Calu3 (cell line): ENCODE measurements around the gene FGD5. TPM values are rescaled to one million over a fixed set of nuclear protein-coding genes. Genes with fewer than 3 reads are reported as not detected.

Experiments used
- BruUV-seq: library from RNA; stranded (reverse); fragments of 400-500 nt; replicated peaks from 2 replicates; lab custom pipeline; 2021; lab: Mats Ljungman, UMichigan
- CTCF ChIA-PET: fragments of 300-600 bp; sonication (Branson Sonifier 250); formaldehyde crosslinking; loops from one replicate; lab custom pipeline; 2022; ENCODE audit warnings: antibody characterized with exemption; lab: Charles Lee
- DNase-seq: peaks from one replicate; pipeline ENCODE4 v3.0.0; 2022
- H3K27ac Mint-ChIP-seq: one replicate; pipeline ENCODE4 v1.8.0; 2022; ENCODE audit warnings: mixed read lengths; ENCODE audit not compliant: unreplicated experiment
- H3K27me3 Mint-ChIP-seq: one replicate; pipeline ENCODE4 v1.8.0; 2022; ENCODE audit warnings: mixed read lengths; ENCODE audit not compliant: unreplicated experiment
- H3K36me3 Mint-ChIP-seq: one replicate; pipeline ENCODE4 v1.8.0; 2022; ENCODE audit warnings: mild to moderate bottlenecking, moderate library complexity, mixed read lengths; ENCODE audit not compliant: insufficient read depth, unreplicated experiment
- H3K4me1 Mint-ChIP-seq: one replicate; pipeline ENCODE4 v1.8.0; 2022; ENCODE audit warnings: mild to moderate bottlenecking, low read depth, mixed read lengths; ENCODE audit not compliant: unreplicated experiment
- H3K4me3 Mint-ChIP-seq: one replicate; pipeline ENCODE4 v1.8.0; 2022; ENCODE audit warnings: mild to moderate bottlenecking, low read depth, moderate library complexity, mixed read lengths; ENCODE audit not compliant: unreplicated experiment
- H3K9me3 Mint-ChIP-seq: one replicate; pipeline ENCODE4 v1.8.0; 2022; ENCODE audit warnings: low read depth, mixed read lengths; ENCODE audit not compliant: unreplicated experiment
- intact Hi-C: fragments of 100-400 bp; cut with micrococcal nuclease; formaldehyde crosslinking; loops from one replicate; pipeline ENCODE4 v1.10.0; 2022; ENCODE audit not compliant: unreplicated experiment
- total RNA-seq: library from RNA; stranded (reverse); gene quantifications from 2 replicates; pipeline ENCODE4 v1.2.3, GENCODE V29; 2022
- TF ChIP-seq, protein P1 (sequence below): fragments of 200-600 bp; IDR thresholded peaks from one replicate; pipeline ENCODE4 v1.8.0; 2022; ENCODE audit warnings: antibody characterized with exemption; ENCODE audit not compliant: unreplicated experiment

Gene FGD5
- total RNA-seq, 1 experiment from 2014 or later: not detected

DNA sequence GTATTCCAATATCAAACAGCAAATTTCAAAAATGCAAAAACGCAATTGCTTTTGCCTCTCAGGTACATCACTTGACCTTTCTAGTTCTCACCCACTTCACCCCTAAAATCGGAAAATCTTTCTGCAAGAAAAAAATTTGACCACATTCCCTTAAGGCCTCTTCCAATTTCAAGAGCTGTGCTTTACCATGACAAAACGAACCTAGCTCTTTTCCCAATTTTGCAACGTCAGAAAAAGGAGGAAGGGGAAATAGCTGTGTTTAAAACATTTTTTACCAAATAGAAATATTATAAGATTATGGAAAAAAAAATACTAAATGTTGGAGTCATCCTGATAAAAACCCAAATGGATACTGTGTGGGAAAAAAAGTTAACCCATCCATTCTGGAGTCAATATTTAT, 127.5 kb downstream of the FGD5 start:
- peaks cover 51% of the 10 kb centered on the region for H3K4me1 Mint-ChIP-seq
- TF ChIP-seq, protein P1, sequence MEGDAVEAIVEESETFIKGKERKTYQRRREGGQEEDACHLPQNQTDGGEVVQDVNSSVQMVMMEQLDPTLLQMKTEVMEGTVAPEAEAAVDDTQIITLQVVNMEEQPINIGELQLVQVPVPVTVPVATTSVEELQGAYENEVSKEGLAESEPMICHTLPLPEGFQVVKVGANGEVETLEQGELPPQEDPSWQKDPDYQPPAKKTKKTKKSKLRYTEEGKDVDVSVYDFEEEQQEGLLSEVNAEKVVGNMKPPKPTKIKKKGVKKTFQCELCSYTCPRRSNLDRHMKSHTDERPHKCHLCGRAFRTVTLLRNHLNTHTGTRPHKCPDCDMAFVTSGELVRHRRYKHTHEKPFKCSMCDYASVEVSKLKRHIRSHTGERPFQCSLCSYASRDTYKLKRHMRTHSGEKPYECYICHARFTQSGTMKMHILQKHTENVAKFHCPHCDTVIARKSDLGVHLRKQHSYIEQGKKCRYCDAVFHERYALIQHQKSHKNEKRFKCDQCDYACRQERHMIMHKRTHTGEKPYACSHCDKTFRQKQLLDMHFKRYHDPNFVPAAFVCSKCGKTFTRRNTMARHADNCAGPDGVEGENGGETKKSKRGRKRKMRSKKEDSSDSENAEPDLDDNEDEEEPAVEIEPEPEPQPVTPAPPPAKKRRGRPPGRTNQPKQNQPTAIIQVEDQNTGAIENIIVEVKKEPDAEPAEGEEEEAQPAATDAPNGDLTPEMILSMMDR: no peak
- H3K27ac Mint-ChIP-seq: peak overlapping the region; percentile 89
- H3K4me3 Mint-ChIP-seq: peak overlapping the region; percentile 88
- CTCF ChIA-PET: interaction anchor here (0.5 kb wide), 1 partner anchor 368 kb away, joined by 4 read pairs; no protein-coding TSS in a partner anchor
- DNase-seq: no peak
- no peaks in the 10 kb centered on the region for H3K27me3 Mint-ChIP-seq
- H3K9me3 Mint-ChIP-seq: no peaks in the 10 kb centered on the region
- H3K36me3 Mint-ChIP-seq: peaks cover 44% of the 10 kb centered on the region
- intact Hi-C loops: no loop called here
- TSS peak; percentile 50 for BruUV-seq

DNA sequence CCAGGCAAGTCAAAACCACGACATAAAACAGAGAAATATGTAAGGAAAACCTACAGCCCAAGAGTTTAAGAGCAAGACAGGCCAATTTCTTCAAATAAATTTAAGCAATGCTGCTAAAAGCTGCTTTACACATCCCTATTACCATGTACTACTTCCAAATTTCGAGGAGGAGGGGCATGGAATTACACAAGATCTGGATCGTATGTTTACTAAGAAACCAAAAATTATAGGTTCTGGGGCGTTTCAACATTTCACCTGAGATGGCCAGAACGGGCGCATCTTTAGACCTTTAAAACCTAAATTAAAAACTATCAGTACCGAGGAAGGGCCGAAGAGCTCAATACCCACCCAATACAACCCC, 128.0 kb downstream of the FGD5 start:
- H3K4me3 Mint-ChIP-seq: peak overlapping the region; percentile 88
- H3K9me3 Mint-ChIP-seq: no peaks in the 10 kb centered on the region
- H3K27ac Mint-ChIP-seq: peak overlapping the region; percentile 89
- no peaks in the 10 kb centered on the region for H3K27me3 Mint-ChIP-seq
- DNase-seq: no peak
- TF ChIP-seq, protein P1: no peak
- H3K4me1 Mint-ChIP-seq: peaks cover 48% of the 10 kb centered on the region
- intact Hi-C loops: no loop called here
- no TSS peak for BruUV-seq
- CTCF ChIA-PET: interaction anchor here (0.5 to 0.8 kb wide), 2 partner anchors 20 to 368 kb away, joined by 3 to 4 read pairs; no protein-coding TSS in a partner anchor
- H3K36me3 Mint-ChIP-seq: peaks cover 45% of the 10 kb centered on the region

DNA sequence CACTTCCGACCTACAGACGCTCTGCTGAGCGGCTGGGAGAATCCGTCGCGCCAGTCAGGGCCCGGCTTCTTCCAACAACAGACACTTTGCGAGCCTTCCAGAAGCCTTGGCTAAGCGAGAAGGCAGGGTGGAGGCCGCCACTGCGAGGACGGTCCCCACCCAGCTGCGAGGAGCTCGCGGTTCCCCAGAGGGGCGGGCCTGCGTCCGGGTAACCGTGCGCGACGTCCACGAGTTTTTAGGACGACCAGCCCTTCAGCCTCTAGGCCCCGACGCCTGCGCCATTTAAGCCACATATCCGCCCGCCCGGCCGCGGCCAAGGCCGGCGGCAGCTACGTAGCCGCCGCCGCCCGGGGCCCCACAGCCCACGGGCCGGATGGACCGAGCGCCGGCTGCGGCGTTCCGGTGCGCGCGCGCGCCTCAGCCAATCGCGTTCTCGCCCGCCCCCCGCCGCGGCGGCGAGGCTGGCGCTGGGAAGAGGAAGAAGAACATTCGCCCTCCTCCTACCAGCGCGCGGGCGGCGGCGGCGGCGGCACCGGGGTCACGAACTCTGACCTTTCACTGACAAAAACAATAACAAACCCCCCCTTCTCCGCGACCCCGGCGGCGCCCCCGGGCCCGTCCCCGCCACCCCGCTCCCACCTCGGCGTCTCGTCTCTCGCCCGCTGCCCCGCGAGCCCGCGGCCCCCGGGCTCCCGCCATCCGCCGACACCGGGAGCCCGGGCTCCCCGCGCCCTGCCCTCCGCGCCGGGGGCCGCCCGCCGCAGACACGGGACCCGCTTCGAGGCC, 128.5 kb downstream of the FGD5 start, which contains the start of gene NR2C2:
Gene NR2C2, plus strand, starts transcription at position 484 of the 786 bp plus-strand sequence. CDS start 56,332 bp downstream, outside the sequence.
- H3K4me3 Mint-ChIP-seq: peak within 1 kb of the TSS; percentile 88
- peak within 1 kb of the TSS; percentile 98 for H3K27ac Mint-ChIP-seq
- H3K9me3 Mint-ChIP-seq: no peaks in the 10 kb centered on the region
- H3K36me3 Mint-ChIP-seq: peaks cover 48% of the 10 kb centered on the region
- H3K27me3 Mint-ChIP-seq: no peaks in the 10 kb centered on the region
- TF ChIP-seq, protein P1: no peak
- no TSS peak for BruUV-seq
- peak; percentile 84 for DNase-seq
- peaks cover 43% of the 10 kb centered on the region for H3K4me1 Mint-ChIP-seq
- intact Hi-C loops: no loop called here
- CTCF ChIA-PET: interaction anchor here (0.8 kb wide), 1 partner anchor 21 kb away, joined by 3 read pairs; no protein-coding TSS in a partner anchor

DNA sequence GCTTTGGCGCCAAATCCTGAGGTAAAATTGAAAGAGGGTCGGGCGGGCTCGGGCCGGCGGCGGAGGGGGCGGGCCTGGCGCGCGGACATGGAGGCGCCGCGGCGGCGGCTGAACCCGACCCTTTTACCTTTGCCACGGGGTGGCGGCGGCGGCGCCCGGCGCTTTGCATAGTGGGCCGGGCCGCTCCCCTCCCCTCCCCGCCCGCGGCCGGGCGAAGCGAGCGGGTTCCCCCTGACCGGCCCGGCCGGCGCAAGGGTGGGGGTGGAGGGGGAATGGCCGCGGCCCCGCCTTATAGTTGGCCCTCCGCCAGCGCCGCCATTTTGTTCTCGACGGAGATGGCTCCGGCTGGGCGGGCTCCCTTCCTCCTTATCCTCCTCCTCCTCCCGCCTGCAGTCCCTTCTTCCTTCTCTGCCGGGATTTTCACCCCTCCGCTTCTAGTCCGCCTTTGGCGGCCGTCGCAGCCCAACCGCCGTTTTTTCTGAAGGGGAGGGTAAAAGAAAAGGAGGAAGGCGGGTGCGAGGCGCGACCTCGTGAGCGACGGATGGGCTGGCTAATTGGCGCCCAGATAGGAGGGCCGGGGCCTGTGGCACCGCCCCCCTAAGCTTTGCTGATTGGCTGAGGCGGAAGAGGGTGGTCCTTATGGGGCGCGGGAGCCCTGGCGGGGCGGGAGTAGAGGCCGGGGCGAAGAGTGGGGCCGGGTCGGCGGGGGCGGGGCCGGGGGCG, 129.3 kb downstream of the FGD5 start:
- peak; percentile 96 for DNase-seq
- Mint-ChIP-seq H3K27me3 (no peaks in the 10 kb centered on the region), H3K4me1 (peaks cover 43% of the 10 kb centered on the region), H3K4me3 (peak overlapping the region; percentile 88), H3K36me3 (peaks cover 46% of the 10 kb centered on the region), H3K27ac (peak overlapping the region; percentile 98), H3K9me3 (no peaks in the 10 kb centered on the region)
- CTCF ChIA-PET: interaction anchor here (0.6 kb wide), 1 partner anchor 81 kb away, joined by 3 read pairs; no protein-coding TSS in a partner anchor
- intact Hi-C loops: no loop called here
- TF ChIP-seq, protein P1: no peak
- no TSS peak for BruUV-seq
